ENCODE measurements around the gene ADCY2.

ADCY2 gene

DNA sequence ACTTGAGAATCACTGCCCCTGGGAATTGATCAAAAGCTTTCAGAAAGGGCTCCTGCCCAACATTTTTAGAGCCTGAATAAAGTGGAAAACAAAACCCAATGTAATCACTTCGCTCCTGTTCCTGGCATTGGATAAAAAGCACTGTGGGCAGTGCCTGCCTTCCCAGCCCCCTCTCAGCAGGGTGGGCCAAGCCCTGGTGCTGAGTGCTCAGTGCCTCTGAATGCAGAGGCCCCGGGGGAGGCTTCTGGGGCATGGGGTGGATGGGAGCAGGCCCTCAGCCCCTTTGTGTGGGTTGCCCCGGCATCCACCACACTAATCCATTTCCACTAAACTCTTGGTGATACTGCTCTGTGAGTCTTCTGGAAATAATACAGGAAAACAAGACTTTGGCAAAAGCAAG lies 399.4 kb downstream of the ADCY2 start:
- H3K27me3 ChIP-seq: no peaks in the 10 kb centered on the region
- TF ChIP-seq, protein P1, sequence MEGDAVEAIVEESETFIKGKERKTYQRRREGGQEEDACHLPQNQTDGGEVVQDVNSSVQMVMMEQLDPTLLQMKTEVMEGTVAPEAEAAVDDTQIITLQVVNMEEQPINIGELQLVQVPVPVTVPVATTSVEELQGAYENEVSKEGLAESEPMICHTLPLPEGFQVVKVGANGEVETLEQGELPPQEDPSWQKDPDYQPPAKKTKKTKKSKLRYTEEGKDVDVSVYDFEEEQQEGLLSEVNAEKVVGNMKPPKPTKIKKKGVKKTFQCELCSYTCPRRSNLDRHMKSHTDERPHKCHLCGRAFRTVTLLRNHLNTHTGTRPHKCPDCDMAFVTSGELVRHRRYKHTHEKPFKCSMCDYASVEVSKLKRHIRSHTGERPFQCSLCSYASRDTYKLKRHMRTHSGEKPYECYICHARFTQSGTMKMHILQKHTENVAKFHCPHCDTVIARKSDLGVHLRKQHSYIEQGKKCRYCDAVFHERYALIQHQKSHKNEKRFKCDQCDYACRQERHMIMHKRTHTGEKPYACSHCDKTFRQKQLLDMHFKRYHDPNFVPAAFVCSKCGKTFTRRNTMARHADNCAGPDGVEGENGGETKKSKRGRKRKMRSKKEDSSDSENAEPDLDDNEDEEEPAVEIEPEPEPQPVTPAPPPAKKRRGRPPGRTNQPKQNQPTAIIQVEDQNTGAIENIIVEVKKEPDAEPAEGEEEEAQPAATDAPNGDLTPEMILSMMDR (IDR thresholded peaks at IDR 0.05): no peak
- no peaks in the 10 kb centered on the region for H3K36me3 ChIP-seq
- H3K4me3 ChIP-seq: no peak overlapping the region
- no peaks in the 10 kb centered on the region for H3K9me3 ChIP-seq
- no peak overlapping the region for H3K27ac ChIP-seq
- no peak for DNase-seq
- intact Hi-C loops (cut with DNase I; ENCODE audit: low total_unique reads): no loop called here
- H3K4me1 ChIP-seq: no peaks in the 10 kb centered on the region

DNA sequence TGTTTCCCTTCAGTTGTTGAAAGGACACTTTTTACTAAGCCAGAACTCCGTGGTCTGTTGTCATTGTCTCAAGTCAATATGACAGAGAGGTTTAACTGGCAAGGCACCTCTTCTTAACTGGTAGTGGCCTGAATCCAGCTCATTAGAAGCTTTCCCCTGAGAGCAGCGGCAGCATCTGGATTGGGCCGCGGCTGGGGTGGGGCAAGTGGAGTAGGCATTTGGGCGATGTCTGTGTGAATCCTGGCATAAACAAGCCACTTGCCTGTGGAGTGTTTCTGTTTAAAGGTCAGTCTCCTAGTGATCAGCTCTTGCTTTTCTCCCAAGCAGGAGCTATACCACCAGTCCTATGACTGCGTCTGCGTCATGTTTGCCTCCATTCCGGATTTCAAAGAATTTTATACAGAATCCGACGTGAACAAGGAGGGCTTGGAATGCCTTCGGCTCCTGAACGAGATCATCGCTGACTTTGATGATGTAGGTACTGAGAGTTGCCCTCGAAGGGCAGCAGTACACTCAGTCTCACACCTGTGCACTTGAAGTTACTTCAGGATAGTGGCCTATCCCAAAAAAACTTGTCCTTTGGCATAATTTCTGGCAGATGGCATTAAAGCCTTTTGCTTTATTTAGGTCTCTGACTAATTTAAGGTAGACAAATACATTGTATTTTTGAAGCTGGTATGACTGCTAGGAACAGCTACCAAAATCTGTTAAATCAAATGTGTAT lies 406.1 kb downstream of the ADCY2 start:
- no peaks in the 10 kb centered on the region for H3K27me3 ChIP-seq
- H3K36me3 ChIP-seq: no peaks in the 10 kb centered on the region
- no peaks in the 10 kb centered on the region for H3K4me1 ChIP-seq
- TF ChIP-seq, protein P1 (IDR thresholded peaks at IDR 0.05): no peak
- DNase-seq: peak in 1 of 2 donors; percentile 69
- no peak overlapping the region for H3K27ac ChIP-seq
- no peaks in the 10 kb centered on the region for H3K9me3 ChIP-seq
- intact Hi-C loops (cut with DNase I; ENCODE audit: low total_unique reads): no loop called here
- no peak overlapping the region for H3K4me3 ChIP-seq

DNA sequence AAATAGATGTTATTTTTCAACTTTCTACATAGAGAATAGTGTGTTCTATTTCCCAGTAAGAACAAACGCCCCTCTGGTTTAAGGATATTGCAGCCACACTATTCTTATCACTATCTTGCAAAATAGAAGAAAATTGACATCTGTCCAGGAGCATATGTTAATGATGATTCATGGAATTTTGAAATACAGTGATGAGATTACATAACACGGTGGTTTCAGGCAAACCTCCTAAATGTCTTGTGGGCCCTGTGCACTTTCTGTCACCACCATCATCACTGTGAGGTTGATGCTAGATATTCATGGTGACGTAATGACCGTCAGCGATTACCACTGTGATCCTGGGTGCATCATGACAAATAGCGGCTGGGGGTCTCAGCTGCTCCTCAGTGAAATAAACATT lies 406.9 kb downstream of the ADCY2 start:
- no peak overlapping the region for H3K4me3 ChIP-seq
- H3K27me3 ChIP-seq: no peaks in the 10 kb centered on the region
- no peaks in the 10 kb centered on the region for H3K4me1 ChIP-seq
- TF ChIP-seq, protein P1 (IDR thresholded peaks at IDR 0.05): no peak
- no peaks in the 10 kb centered on the region for H3K9me3 ChIP-seq
- no peaks in the 10 kb centered on the region for H3K36me3 ChIP-seq
- intact Hi-C loops (cut with DNase I; ENCODE audit: low total_unique reads): no loop called here
- no peak for DNase-seq
- no peak overlapping the region for H3K27ac ChIP-seq

DNA sequence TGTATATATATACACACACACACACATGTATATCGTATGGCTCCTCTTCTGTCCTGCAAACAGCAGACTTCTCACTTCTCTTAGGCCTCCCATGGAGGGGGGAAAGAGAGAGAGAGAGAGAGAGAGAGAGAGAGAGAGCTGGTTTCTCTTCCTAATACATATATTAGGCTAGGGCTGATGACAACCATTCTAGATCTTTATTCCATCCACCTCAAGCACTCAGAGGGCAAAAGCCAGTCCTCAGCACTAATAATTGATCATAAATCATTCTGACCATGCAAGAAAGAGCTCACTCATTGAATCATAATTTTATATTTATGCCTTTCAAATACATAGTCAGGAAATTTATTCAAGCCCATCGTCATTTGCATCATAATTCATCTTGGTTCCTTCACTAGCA lies 408.0 kb downstream of the ADCY2 start:
- H3K27ac ChIP-seq: no peak overlapping the region
- H3K9me3 ChIP-seq: no peaks in the 10 kb centered on the region

DNA sequence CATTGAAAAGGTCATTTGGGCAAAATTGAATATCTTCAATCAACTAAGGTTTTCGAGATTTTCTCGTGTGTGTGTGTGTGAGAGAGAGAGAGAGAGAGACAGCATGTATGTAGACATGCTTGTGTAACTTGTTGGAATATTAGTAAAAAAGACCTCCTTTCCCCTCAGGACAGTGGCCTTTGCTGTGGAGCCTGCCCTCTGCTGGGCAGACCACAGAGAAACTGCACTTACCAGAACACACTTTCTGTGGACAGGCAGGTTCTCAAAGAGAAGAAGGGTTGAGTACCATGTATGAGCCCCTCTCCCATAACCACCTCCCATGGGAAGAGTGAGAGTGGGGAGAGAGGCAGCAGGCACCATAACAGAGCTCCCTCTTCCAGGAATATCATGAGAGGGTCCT lies 409.4 kb downstream of the ADCY2 start:
- DNase-seq: no peak
- TF ChIP-seq, protein P1 (IDR thresholded peaks at IDR 0.05): no peak
- H3K4me3 ChIP-seq: no peak overlapping the region
- no peaks in the 10 kb centered on the region for H3K4me1 ChIP-seq
- no peaks in the 10 kb centered on the region for H3K36me3 ChIP-seq
- no peaks in the 10 kb centered on the region for H3K9me3 ChIP-seq
- intact Hi-C loops (cut with DNase I; ENCODE audit: low total_unique reads): no loop called here
- no peak overlapping the region for H3K27ac ChIP-seq
- no peaks in the 10 kb centered on the region for H3K27me3 ChIP-seq

More for the DNA sequence above, 408.0 kb downstream of the ADCY2 start:
- H3K27me3 ChIP-seq: no peaks in the 10 kb centered on the region
- no peak overlapping the region for H3K4me3 ChIP-seq
- DNase-seq: no peak
- H3K36me3 ChIP-seq: no peaks in the 10 kb centered on the region
- TF ChIP-seq, protein P1 (IDR thresholded peaks at IDR 0.05): no peak
- intact Hi-C loops (cut with DNase I; ENCODE audit: low total_unique reads): no loop called here
- H3K4me1 ChIP-seq: no peaks in the 10 kb centered on the region
